Neuronal stem cell (in vitro differentiated cells): ENCODE measurements around the gene MORC3. TPM values are rescaled to one million over a fixed set of nuclear protein-coding genes. Genes with fewer than 3 reads are reported as not detected.

Experiments used
- small RNA-seq: library from polyadenylated mRNA; stranded (forward); fragments of <200 nt; extraction: miRNeasy Mini kit (QIAGEN cat#:217004); gene quantifications from one replicate; pipeline ENCODE3, GENCODE V24; 2013; ENCODE audit not compliant: insufficient read depth

Gene MORC3

Small RNA genes lying within 50 kb of the gene (small RNA-seq; reads per million reads assigned to genes)
- gene ATP5MFP1 = not detected
